GM12878 (cell line): Measurements from ENCODE around the gene SEPTIN6. TPM values are rescaled to one million over a fixed set of nuclear protein-coding genes. Genes with fewer than 3 reads are reported as not detected.

Experiments used
- ATAC-seq: fragments of 200-7000 bp; cut with Tn5 transposase; 3 replicates; pipeline ENCODE4 v1.9.1; 2020; ENCODE audit warnings: mild to moderate bottlenecking, moderate library complexity
- BruUV-seq: library from RNA; stranded (reverse); fragments of 400-500 nt; replicated peaks from 2 replicates; lab custom pipeline; 2021; lab: Mats Ljungman, UMichigan
- CTCF ChIA-PET: fragments of 300-600 bp; sonication (Branson Sonifier 250); formaldehyde crosslinking; extraction: SDS; loops from one replicate; lab custom pipeline; 2021; ENCODE audit warnings: inconsistent platforms; lab: Yijun Ruan, JAX
- POLR2A ChIA-PET: fragments of 350-600 bp; formaldehyde crosslinking; extraction: SDS; loops from one replicate; lab custom pipeline; 2021; ENCODE audit warnings: inconsistent platforms; lab: Charles Lee
- RAD21 ChIA-PET: fragments of 300-600 bp; sonication (Branson Sonifier 250); formaldehyde crosslinking; loops from one replicate; lab custom pipeline; 2023; ENCODE audit warnings: antibody characterized with exemption; ENCODE audit not compliant: unreplicated experiment; lab: Charles Lee
- SMC1A ChIA-PET: fragments of 300-600 bp; sonication (Branson Sonifier 250); formaldehyde crosslinking; loops from one replicate; lab custom pipeline; 2023; ENCODE audit not compliant: unreplicated experiment, uncharacterized antibody; lab: Charles Lee
- DNase-seq: peaks from one replicate; pipeline ENCODE4 v3.0.0-alpha.2; 2011; ENCODE audit warnings: low read depth, low spot score
- FAIRE-seq: peaks from 3 replicates; lab custom pipeline; 2011; peaks lifted over from hg19 to GRCh38; lab: Jason Lieb, UNC
- H2AFZ ChIP-seq: 2 replicates; pipeline ENCODE4 v1.6.0; 2011; ENCODE audit warnings: low read depth, low read length, control low read depth; ENCODE audit not compliant: control insufficient read depth
- H3K27ac ChIP-seq: 2 replicates; pipeline ENCODE4 v1.5.1; 2011; ENCODE audit warnings: control low read depth; ENCODE audit not compliant: control insufficient read depth, insufficient read depth
- H3K27me3 ChIP-seq, 2 experiments: replicated peaks in 1 of 2; 2 replicates each; pipeline versions ENCODE4 v1.6.0 to v1.6.1; 2011; ENCODE audit warnings: low read length in 1 of 2; ENCODE audit not compliant: control insufficient read depth in 2 of 2, insufficient read depth in 2 of 2
- H3K36me3 ChIP-seq, 2 experiments: 2 replicates each; pipeline ENCODE4 v1.5.1; 2011; ENCODE audit warnings: low read length in 1 of 2; ENCODE audit not compliant: control insufficient read depth in 2 of 2, insufficient read depth in 2 of 2
- H3K4me1 ChIP-seq: 2 replicates; pipeline ENCODE4 v1.6.1; 2011; ENCODE audit warnings: mild to moderate bottlenecking, low read length, moderate library complexity, mixed read lengths; ENCODE audit not compliant: control insufficient read depth, insufficient read depth
- H3K4me2 ChIP-seq: 2 replicates; pipeline ENCODE4 v1.6.0; 2011; ENCODE audit warnings: control low read depth; ENCODE audit not compliant: control insufficient read depth, insufficient read depth
- H3K4me3 ChIP-seq: fragments of 200-600 bp; sonication (generic); 2 replicates; pipeline ENCODE4 v1.5.1; 2016
- H3K79me2 ChIP-seq: 2 replicates; pipeline ENCODE4 v1.6.0; 2011; ENCODE audit warnings: low read length; ENCODE audit not compliant: control insufficient read depth, insufficient read depth
- H3K9ac ChIP-seq: 2 replicates; pipeline ENCODE4 v1.8.0; 2011; ENCODE audit warnings: low read length, control low read depth, mixed read lengths; ENCODE audit not compliant: control insufficient read depth, insufficient read depth
- H3K9me3 ChIP-seq: replicated peaks from 3 replicates; pipeline ENCODE4 v1.5.1; 2011; ENCODE audit warnings: mild to moderate bottlenecking, low read length; ENCODE audit not compliant: control insufficient read depth, insufficient read depth
- H4K20me1 ChIP-seq: 2 replicates; pipeline ENCODE4 v1.6.0; 2011; ENCODE audit not compliant: control insufficient read depth, insufficient read depth
- EED ChIP-seq: sonication (generic); IDR thresholded peaks from 2 replicates; pipeline ENCODE4 v1.6.1; 2016; ENCODE audit warnings: antibody characterized with exemption, low read depth
- ETV6 ChIP-seq, 2 experiments: fragments of 450-650 bp in 1 of 2; IDR thresholded peaks in 1 of 2; conservative IDR thresholded peaks in 1 of 2; 2 replicates each; pipeline ENCODE4 v1.6.1; 2014; ENCODE audit warnings: antibody characterized with exemption in 1 of 2, borderline replicate concordance in 1 of 2, low read depth in 1 of 2, mild to moderate bottlenecking in 1 of 2, moderate library complexity in 1 of 2
- EZH2 ChIP-seq: IDR thresholded peaks from 2 replicates; pipeline ENCODE4 v1.6.1; 2012; ENCODE audit warnings: low read depth, mild to moderate bottlenecking, control low read depth, inconsistent platforms, low read length, borderline replicate concordance; ENCODE audit not compliant: control insufficient read depth
- JUNB ChIP-seq: IDR thresholded peaks from 2 replicates; pipeline ENCODE4 v1.6.1; 2016; ENCODE audit warnings: antibody characterized with exemption, mild to moderate bottlenecking
- KDM1A ChIP-seq: fragments of 200-600 bp; sonication (generic); IDR thresholded peaks from 2 replicates; pipeline ENCODE4 v1.6.1; 2016; ENCODE audit warnings: borderline replicate concordance
- MTA2 ChIP-seq: fragments of 450-650 bp; IDR thresholded peaks from 2 replicates; pipeline ENCODE4 v1.6.1; 2016; ENCODE audit warnings: low read depth, mild to moderate bottlenecking, moderate library complexity
- MTA3 ChIP-seq: IDR thresholded peaks from 2 replicates; pipeline ENCODE4 v1.6.1; 2012; ENCODE audit warnings: low read length, inconsistent platforms, borderline replicate concordance
- MYB ChIP-seq: fragments of 150-350 bp; IDR thresholded peaks from 2 replicates; pipeline ENCODE4 v1.6.1; 2014; ENCODE audit warnings: mild to moderate bottlenecking, low read depth, low read length, borderline replicate concordance
- NFXL1 ChIP-seq: fragments of 450-650 bp; IDR thresholded peaks from 2 replicates; pipeline ENCODE4 v1.6.1; 2017; ENCODE audit warnings: antibody characterized with exemption, mild to moderate bottlenecking, borderline replicate concordance
- STAT3 ChIP-seq: IDR thresholded peaks from 2 replicates; pipeline ENCODE4 v1.6.1; 2011; ENCODE audit warnings: low read depth, low read length, improper control_type of control experiment
- TBL1XR1 ChIP-seq: IDR thresholded peaks from 2 replicates; pipeline ENCODE4 v1.6.1; 2012; ENCODE audit warnings: low read depth, low read length, improper control_type of control experiment
- TCF3 ChIP-seq: IDR thresholded peaks from 2 replicates; pipeline ENCODE4 v1.6.1; 2012; ENCODE audit warnings: low read depth, mild to moderate bottlenecking, low read length, borderline replicate concordance; ENCODE audit not compliant: insufficient read depth
- ZNF622 ChIP-seq: fragments of 450-650 bp; IDR thresholded peaks from 2 replicates; pipeline ENCODE4 v1.6.1; 2017; ENCODE audit warnings: mild to moderate bottlenecking, inconsistent platforms
- WGBS: methylation state at CpG from one replicate; pipeline ENCODE4 v1.1.6; 2016; ENCODE audit warnings: low lambda C conversion rate; ENCODE audit not compliant: insufficient replicate concordance, insufficient coverage; ENCODE audit errors: missing lambda C conversion rate; 5-methylcytosine and 5-hydroxymethylcytosine counted together
- in situ Hi-C: fragments of 300-500 bp; cut with MboI; formaldehyde crosslinking; loops from 9 replicates; pipeline ENCODE4 v1.14.3; 2018; ENCODE audit warnings: mixed read lengths
- intact Hi-C: fragments of 100-400 bp; cut with micrococcal nuclease; formaldehyde crosslinking; loops from one replicate; pipeline ENCODE4 v1.14.2; 2022; ENCODE audit not compliant: unreplicated experiment
- polyA plus RNA-seq, 11 experiments: library from polyadenylated mRNA; depleted of rRNA in 4 of 11; unstranded in 6 of 11; stranded (reverse) in 5 of 11; fragments of >200 nt; fragmentation: Nextera tagmentation in 4 of 11; fragmentation: Illumina TruSeq in 1 of 11; extraction: Ambion mirVana in 4 of 11; extraction: Trizol in 1 of 11; gene quantifications; 1 replicate in 1 of 11; 2 replicates in 10 of 11; pipeline versions ENCODE4 v1.2.1 to v1.2.3, GENCODE V29; 2011 to 2016; ENCODE audit warnings: inconsistent platforms in 2 of 11, missing spikeins in 2 of 11, low read depth in 1 of 11
- total RNA-seq, 4 experiments: library from RNA; depleted of rRNA in 3 of 4; stranded (reverse); fragments of >200 nt in 3 of 4; fragmentation: Illumina TruSeq in 1 of 4; extraction: Trizol in 1 of 4; gene quantifications; 2 replicates each; pipeline versions ENCODE4 v1.2.1 to v1.2.3, GENCODE V29; 2013 to 2021
- TF ChIP-seq, protein P1 (sequence below): fragments of 450-650 bp; IDR thresholded peaks from 2 replicates; pipeline ENCODE4 v1.6.1; 2017; ENCODE audit warnings: low read depth, mild to moderate bottlenecking, moderate library complexity
- TF ChIP-seq, protein P2 (sequence below): fragments of 450-650 bp; IDR thresholded peaks from 2 replicates; pipeline ENCODE4 v1.6.1; 2017; ENCODE audit warnings: mild to moderate bottlenecking, low read depth, inconsistent platforms; ENCODE audit not compliant: poor library complexity, severe bottlenecking

The SEPTIN6 gene
- total and polyA plus RNA-seq, 10 of the 15 experiments (the other 5 are each of a cell fraction or from before 2014, with no cell fraction given), result 37.2 to 353 (median 154) TPM

DNA sequence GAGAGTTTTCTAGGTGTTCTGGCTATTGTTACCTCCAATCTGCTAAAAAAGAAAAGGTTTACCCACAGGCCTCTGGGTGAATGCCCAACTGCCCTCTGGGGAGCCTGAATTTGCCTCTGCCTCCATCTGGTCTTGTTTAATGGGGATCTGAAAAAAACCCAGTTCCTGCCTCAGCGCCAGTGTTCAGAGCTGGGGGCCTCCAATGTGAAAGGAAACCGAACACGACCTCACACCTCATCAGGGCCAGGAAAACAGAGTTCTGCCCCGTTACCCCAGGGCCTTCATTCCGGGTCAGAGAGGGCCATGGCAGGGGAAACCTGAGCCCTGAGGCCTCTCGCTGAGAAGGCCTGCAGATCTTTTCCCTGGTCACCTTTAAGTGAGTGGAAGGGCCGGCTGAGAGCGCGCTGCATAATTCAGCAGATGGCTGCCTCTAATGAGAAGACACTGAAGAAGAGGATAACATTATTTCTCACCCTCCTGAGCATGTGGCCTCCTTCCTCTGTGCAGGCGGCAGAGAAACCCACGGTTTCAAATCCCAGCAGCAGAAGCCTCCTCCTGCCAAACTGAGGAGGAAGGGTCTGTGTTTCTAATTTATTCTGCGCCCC is 6.8 kb downstream of the SEPTIN6 start:
- no peaks in the 10 kb centered on the region for H4K20me1 ChIP-seq
- peak; percentile 51 for ATAC-seq
- ChIA-PET SMC1A (interaction anchor here (1.1 to 5.9 kb wide), 8 partner anchors 23 to 71 kb away, joined by 3 to 51 read pairs (median 26); partner anchors contain the start of gene SOWAHD), CTCF (interaction anchor here (1.0 to 5.9 kb wide), 10 partner anchors 13 to 121 kb away, joined by 3 to 29 read pairs (median 9); partner anchors contain the start of gene STEEP1), POLR2A (interaction anchor here (0.6 to 4.6 kb wide), 11 partner anchors 8 to 449 kb away, joined by 3 to 23 read pairs (median 5); partner anchors contain the start of genes NKRF and SOWAHD), RAD21 (interaction anchor here (1.1 to 5.9 kb wide), 15 partner anchors 8 to 167 kb away, joined by 3 to 47 read pairs (median 11); partner anchors contain the start of genes RPL39, SEPTIN6, SOWAHD and UPF3B)
- H3K4me2 ChIP-seq, result peak overlapping the region; percentile 36
- H3K27ac ChIP-seq, result peak overlapping the region; percentile 84
- H3K9me3 ChIP-seq, result no peaks in the 10 kb centered on the region
- DNase-seq, result peak; percentile 76
- no peaks in the 10 kb centered on the region; a peak in 1 of 4 replicates for H3K36me3 ChIP-seq
- peaks cover 51% of the 10 kb centered on the region for H3K4me1 ChIP-seq
- intact Hi-C loops, result loop anchor here (5.0 kb wide), 1 partner anchor 69 kb away; no protein-coding TSS in a partner anchor
- H3K9ac ChIP-seq, result peak overlapping the region; percentile 66
- in situ Hi-C loops, result no loop called here
- under 1% methylated on average over 12 of the region's 12 CpGs for WGBS
- peaks cover 81% of the 10 kb centered on the region for H3K79me2 ChIP-seq
- no peaks in the 10 kb centered on the region for H3K27me3 ChIP-seq
- BruUV-seq, result no TSS peak
- no peak overlapping the region for H2AFZ ChIP-seq
- H3K4me3 ChIP-seq, result peak overlapping the region; percentile 60
- FAIRE-seq, result no peak
- TF ChIP-seq MTA3 (no peak), KDM1A (no peak), TBL1XR1 (no peak), EED (peak; percentile 48), ZNF622 (no peak), ETV6 (conservative IDR thresholded peaks at IDR 0.05 in 1 of 2, IDR thresholded peaks at IDR 0.05 in 1 of 2; ENCODE audit: borderline replicate concordance in 1 of 2, low read depth in 1 of 2) (no peak), NFXL1 (no peak), JUNB (no peak), MTA2 (peak; percentile 72; the same call in 1 of the 2 replicates), TCF3 (no peak), STAT3 (no peak), EZH2 (no peak), MYB (no peak)
- TF ChIP-seq, protein P1, sequence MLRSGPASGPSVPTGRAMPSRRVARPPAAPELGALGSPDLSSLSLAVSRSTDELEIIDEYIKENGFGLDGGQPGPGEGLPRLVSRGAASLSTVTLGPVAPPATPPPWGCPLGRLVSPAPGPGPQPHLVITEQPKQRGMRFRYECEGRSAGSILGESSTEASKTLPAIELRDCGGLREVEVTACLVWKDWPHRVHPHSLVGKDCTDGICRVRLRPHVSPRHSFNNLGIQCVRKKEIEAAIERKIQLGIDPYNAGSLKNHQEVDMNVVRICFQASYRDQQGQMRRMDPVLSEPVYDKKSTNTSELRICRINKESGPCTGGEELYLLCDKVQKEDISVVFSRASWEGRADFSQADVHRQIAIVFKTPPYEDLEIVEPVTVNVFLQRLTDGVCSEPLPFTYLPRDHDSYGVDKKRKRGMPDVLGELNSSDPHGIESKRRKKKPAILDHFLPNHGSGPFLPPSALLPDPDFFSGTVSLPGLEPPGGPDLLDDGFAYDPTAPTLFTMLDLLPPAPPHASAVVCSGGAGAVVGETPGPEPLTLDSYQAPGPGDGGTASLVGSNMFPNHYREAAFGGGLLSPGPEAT, result 0 out of 2 replicates have a peak, but pooled peaks have one; percentile 28
- TF ChIP-seq, protein P2, sequence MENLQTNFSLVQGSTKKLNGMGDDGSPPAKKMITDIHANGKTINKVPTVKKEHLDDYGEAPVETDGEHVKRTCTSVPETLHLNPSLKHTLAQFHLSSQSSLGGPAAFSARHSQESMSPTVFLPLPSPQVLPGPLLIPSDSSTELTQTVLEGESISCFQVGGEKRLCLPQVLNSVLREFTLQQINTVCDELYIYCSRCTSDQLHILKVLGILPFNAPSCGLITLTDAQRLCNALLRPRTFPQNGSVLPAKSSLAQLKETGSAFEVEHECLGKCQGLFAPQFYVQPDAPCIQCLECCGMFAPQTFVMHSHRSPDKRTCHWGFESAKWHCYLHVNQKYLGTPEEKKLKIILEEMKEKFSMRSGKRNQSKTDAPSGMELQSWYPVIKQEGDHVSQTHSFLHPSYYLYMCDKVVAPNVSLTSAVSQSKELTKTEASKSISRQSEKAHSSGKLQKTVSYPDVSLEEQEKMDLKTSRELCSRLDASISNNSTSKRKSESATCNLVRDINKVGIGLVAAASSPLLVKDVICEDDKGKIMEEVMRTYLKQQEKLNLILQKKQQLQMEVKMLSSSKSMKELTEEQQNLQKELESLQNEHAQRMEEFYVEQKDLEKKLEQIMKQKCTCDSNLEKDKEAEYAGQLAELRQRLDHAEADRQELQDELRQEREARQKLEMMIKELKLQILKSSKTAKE, result peak; percentile 44
